ENCODE measurements around the gene CFAP46.

- TF ChIP-seq CTCF (conservative IDR thresholded peaks at IDR 0.05; ENCODE audit: low read depth in 2 of 2) (no peak), EZH2phosphoT487 (IDR thresholded peaks at IDR 0.05; ENCODE audit: unreplicated experiment) (no peak)
Measured at GRCh38 chr10:132960071-132960472, 17.7 kb upstream of the CFAP46 start.
